ENCODE data around the gene KRTAP10-1. TPM values are rescaled to one million over a fixed set of nuclear protein-coding genes. Genes with fewer than 3 reads are reported as not detected.
A peak's percentile ranks its signal among the peaks of the same experiment; 100 is the strongest.

Gene KRTAP10-1
- total RNA-seq, 1 donor from 2014 or later: not detected

GRCh38 chr21:44513389-44514217 lies 26.4 kb downstream of the KRTAP10-1 start:
- Histone ChIP-seq H3K27me3 (peaks cover 15% of the 10 kb centered on the region), H3K9me3 (no peaks in the 10 kb centered on the region), H3K4me1 (no peaks in the 10 kb centered on the region), H3K4me3 (no peak overlapping the region), H3K27ac (no peak overlapping the region), H3K36me3 (no peaks in the 10 kb centered on the region)
- DNase-seq (no peak), ATAC-seq (no peak)
- intact Hi-C loops (cut with DNase I): no loop called here
- TF ChIP-seq CTCF (IDR thresholded peaks at IDR 0.05): no peak

GRCh38 chr21:44512496-44513388 lies 27.3 kb downstream of the KRTAP10-1 start:
- intact Hi-C loops (cut with DNase I): no loop called here

GRCh38 chr21:44511938-44512275 lies 28.1 kb downstream of the KRTAP10-1 start:
- H3K4me3 ChIP-seq: no peak overlapping the region
- H3K4me1 ChIP-seq: no peaks in the 10 kb centered on the region
- no peak for ATAC-seq
- H3K27me3 ChIP-seq: peaks cover 15% of the 10 kb centered on the region
- intact Hi-C loops (cut with DNase I): loop anchor here (2.0 kb wide), 1 partner anchor 281 kb away; no protein-coding TSS in a partner anchor
- no peaks in the 10 kb centered on the region for H3K36me3 ChIP-seq
- no peaks in the 10 kb centered on the region for H3K9me3 ChIP-seq
- DNase-seq: no peak
- H3K27ac ChIP-seq: no peak overlapping the region
- TF ChIP-seq CTCF (IDR thresholded peaks at IDR 0.05): no peak

More at GRCh38 chr21:44512496-44513388, 27.3 kb downstream of the KRTAP10-1 start:
- H3K9me3 ChIP-seq: no peaks in the 10 kb centered on the region
- ATAC-seq (no peak), DNase-seq (no peak)
- peaks cover 15% of the 10 kb centered on the region for H3K27me3 ChIP-seq
- H3K4me3 ChIP-seq: no peak overlapping the region
- no peak overlapping the region for H3K27ac ChIP-seq
- H3K4me1 ChIP-seq: no peaks in the 10 kb centered on the region
- TF ChIP-seq CTCF (IDR thresholded peaks at IDR 0.05): no peak
- H3K36me3 ChIP-seq: no peaks in the 10 kb centered on the region

GRCh38 chr21:44511219-44511937 lies 28.6 kb downstream of the KRTAP10-1 start:
- DNase-seq (no peak), ATAC-seq (no peak)
- Histone ChIP-seq H3K27ac (no peak overlapping the region), H3K4me3 (no peak overlapping the region), H3K27me3 (peaks cover 15% of the 10 kb centered on the region), H3K4me1 (no peaks in the 10 kb centered on the region), H3K36me3 (no peaks in the 10 kb centered on the region), H3K9me3 (no peaks in the 10 kb centered on the region)
- TF ChIP-seq CTCF (IDR thresholded peaks at IDR 0.05): no peak
- intact Hi-C loops (cut with DNase I): loop anchor here (2.0 kb wide), 1 partner anchor 281 kb away; no protein-coding TSS in a partner anchor

GRCh38 chr21:44510508-44511218 lies 29.3 kb downstream of the KRTAP10-1 start:
- H3K36me3 ChIP-seq: no peaks in the 10 kb centered on the region
- intact Hi-C loops (cut with DNase I): loop anchor here (2.0 kb wide), 1 partner anchor 282 kb away; no protein-coding TSS in a partner anchor
- H3K4me1 ChIP-seq: no peaks in the 10 kb centered on the region
- H3K27ac ChIP-seq: no peak overlapping the region
- ATAC-seq (peak; percentile 76), DNase-seq (peak; percentile 87)
- H3K27me3 ChIP-seq: peaks cover 18% of the 10 kb centered on the region
- no peak overlapping the region for H3K4me3 ChIP-seq
- no peaks in the 10 kb centered on the region for H3K9me3 ChIP-seq
- peak; percentile 74 for TF ChIP-seq CTCF (IDR thresholded peaks at IDR 0.05)
